Measurements from ENCODE around the gene MEF2A.

MEF2A gene

DNA sequence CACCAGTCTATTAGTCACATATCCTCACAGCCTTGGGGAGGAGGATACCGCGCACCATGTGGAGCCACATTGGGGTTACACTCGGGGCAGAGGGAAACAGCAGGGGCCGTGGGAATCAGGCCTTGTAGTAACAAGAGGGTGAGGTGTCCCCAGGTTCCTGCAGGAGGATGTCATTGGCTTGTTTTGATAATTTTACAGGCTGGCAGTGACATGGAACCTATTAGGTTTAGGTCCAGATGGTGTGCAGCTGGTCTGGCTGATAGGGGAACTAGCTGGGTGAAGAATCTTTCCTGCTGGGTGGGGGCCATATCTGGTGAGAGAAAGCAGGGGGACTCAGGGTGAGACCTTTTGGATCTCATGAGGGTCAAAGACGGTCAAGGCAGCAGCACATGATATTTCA is 9.8 kb upstream of the MEF2A start:
- ATAC-seq, result no peak
- TF ChIP-seq ZNF8 (CRISPR knock-in tag; IDR thresholded peaks at IDR 0.05) (no peak), ESRRG (CRISPR knock-in tag; IDR thresholded peaks at IDR 0.05) (no peak), ZNF565 (CRISPR knock-in tag; conservative IDR thresholded peaks at IDR 0.05; ENCODE audit: low read depth) (no peak), TOX (CRISPR knock-in tag; IDR thresholded peaks at IDR 0.05; ENCODE audit: borderline replicate concordance) (no peak), OSR1 (CRISPR knock-in tag; IDR thresholded peaks at IDR 0.05) (no peak), PPARA (CRISPR knock-in tag; IDR thresholded peaks at IDR 0.05; ENCODE audit: borderline replicate concordance) (no peak), ISL1 (CRISPR knock-in tag; IDR thresholded peaks at IDR 0.05) (no peak), ARNTL (CRISPR knock-in tag; IDR thresholded peaks at IDR 0.05; ENCODE audit: borderline replicate concordance, low read depth) (no peak)
- TF ChIP-seq, protein P1, sequence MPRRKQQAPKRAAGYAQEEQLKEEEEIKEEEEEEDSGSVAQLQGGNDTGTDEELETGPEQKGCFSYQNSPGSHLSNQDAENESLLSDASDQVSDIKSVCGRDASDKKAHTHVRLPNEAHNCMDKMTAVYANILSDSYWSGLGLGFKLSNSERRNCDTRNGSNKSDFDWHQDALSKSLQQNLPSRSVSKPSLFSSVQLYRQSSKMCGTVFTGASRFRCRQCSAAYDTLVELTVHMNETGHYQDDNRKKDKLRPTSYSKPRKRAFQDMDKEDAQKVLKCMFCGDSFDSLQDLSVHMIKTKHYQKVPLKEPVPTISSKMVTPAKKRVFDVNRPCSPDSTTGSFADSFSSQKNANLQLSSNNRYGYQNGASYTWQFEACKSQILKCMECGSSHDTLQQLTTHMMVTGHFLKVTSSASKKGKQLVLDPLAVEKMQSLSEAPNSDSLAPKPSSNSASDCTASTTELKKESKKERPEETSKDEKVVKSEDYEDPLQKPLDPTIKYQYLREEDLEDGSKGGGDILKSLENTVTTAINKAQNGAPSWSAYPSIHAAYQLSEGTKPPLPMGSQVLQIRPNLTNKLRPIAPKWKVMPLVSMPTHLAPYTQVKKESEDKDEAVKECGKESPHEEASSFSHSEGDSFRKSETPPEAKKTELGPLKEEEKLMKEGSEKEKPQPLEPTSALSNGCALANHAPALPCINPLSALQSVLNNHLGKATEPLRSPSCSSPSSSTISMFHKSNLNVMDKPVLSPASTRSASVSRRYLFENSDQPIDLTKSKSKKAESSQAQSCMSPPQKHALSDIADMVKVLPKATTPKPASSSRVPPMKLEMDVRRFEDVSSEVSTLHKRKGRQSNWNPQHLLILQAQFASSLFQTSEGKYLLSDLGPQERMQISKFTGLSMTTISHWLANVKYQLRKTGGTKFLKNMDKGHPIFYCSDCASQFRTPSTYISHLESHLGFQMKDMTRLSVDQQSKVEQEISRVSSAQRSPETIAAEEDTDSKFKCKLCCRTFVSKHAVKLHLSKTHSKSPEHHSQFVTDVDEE (CRISPR knock-in tag; IDR thresholded peaks at IDR 0.05), result no peak

DNA sequence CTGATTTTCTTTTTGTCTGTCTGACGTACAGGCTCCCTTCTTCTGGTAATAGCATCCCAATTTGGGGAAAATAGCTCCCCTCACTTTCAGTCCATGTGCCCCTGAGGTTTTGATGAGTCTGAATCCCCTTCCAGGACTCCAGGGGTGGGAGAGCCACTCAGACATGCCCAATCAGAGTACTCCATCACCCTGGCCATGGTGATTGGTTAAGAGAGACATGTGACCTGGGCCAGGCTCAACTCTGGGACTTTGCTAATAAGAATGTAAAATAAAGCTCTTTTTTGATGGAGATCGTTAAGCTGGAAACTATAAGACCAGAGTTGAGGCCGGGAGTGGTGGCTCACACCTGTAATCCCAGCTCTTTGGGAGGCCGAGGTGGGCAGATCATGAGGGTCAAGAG is 9.2 kb upstream of the MEF2A start:
- TF ChIP-seq ZC3H10 (CRISPR knock-in tag; IDR thresholded peaks at IDR 0.05) (no peak), ZNF8 (CRISPR knock-in tag; IDR thresholded peaks at IDR 0.05) (no peak), GLIS3 (CRISPR knock-in tag; IDR thresholded peaks at IDR 0.05) (no peak), ZNF70 (CRISPR knock-in tag; IDR thresholded peaks at IDR 0.05) (no peak), RARB (CRISPR knock-in tag; IDR thresholded peaks at IDR 0.05) (no peak), TOX (CRISPR knock-in tag; IDR thresholded peaks at IDR 0.05; ENCODE audit: borderline replicate concordance) (no peak), ZFP30 (CRISPR knock-in tag; IDR thresholded peaks at IDR 0.05) (no peak), BACH2 (CRISPR knock-in tag; IDR thresholded peaks at IDR 0.05; ENCODE audit: borderline replicate concordance) (no peak), PPARA (CRISPR knock-in tag; IDR thresholded peaks at IDR 0.05; ENCODE audit: borderline replicate concordance) (no peak), CSDC2 (CRISPR knock-in tag; IDR thresholded peaks at IDR 0.05) (no peak), OSR1 (CRISPR knock-in tag; IDR thresholded peaks at IDR 0.05) (no peak), SNAI2 (CRISPR knock-in tag; IDR thresholded peaks at IDR 0.05) (no peak)
- TF ChIP-seq, protein P2, sequence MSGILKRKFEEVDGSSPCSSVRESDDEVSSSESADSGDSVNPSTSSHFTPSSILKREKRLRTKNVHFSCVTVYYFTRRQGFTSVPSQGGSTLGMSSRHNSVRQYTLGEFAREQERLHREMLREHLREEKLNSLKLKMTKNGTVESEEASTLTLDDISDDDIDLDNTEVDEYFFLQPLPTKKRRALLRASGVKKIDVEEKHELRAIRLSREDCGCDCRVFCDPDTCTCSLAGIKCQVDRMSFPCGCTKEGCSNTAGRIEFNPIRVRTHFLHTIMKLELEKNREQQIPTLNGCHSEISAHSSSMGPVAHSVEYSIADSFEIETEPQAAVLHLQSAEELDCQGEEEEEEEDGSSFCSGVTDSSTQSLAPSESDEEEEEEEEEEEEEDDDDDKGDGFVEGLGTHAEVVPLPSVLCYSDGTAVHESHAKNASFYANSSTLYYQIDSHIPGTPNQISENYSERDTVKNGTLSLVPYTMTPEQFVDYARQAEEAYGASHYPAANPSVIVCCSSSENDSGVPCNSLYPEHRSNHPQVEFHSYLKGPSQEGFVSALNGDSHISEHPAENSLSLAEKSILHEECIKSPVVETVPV (CRISPR knock-in tag; IDR thresholded peaks at IDR 0.05), result no peak
- TF ChIP-seq, protein P3, sequence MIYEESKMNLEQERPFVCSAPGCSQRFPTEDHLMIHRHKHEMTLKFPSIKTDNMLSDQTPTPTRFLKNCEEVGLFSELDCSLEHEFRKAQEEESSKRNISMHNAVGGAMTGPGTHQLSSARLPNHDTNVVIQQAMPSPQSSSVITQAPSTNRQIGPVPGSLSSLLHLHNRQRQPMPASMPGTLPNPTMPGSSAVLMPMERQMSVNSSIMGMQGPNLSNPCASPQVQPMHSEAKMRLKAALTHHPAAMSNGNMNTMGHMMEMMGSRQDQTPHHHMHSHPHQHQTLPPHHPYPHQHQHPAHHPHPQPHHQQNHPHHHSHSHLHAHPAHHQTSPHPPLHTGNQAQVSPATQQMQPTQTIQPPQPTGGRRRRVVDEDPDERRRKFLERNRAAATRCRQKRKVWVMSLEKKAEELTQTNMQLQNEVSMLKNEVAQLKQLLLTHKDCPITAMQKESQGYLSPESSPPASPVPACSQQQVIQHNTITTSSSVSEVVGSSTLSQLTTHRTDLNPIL (CRISPR knock-in tag; IDR thresholded peaks at IDR 0.05; ENCODE audit: low read depth), result no peak
- TF ChIP-seq, protein P1 (CRISPR knock-in tag; IDR thresholded peaks at IDR 0.05), result no peak
- no peak for ATAC-seq

DNA sequence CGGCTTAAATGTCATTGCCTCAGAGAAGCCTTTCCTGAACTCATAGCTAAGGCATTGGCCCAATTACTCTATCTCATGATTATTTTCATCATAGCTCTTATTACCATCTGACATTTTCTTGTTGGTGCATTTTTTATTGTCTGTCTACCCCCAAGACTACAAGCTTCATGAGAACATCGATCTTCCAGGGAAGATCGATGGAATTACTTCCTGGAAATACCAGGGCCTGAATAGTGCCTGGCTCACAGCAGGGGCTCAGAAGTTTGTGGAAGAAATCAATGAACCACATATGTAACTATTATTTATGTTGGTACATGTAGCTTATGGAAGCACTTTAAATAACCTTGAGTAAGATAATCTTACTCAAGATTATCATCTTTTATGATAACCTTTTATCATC is 7.7 kb upstream of the MEF2A start:
- ATAC-seq, result no peak
- TF ChIP-seq PPARA (CRISPR knock-in tag; IDR thresholded peaks at IDR 0.05; ENCODE audit: borderline replicate concordance) (no peak), GLIS3 (CRISPR knock-in tag; IDR thresholded peaks at IDR 0.05) (no peak), SNAI2 (CRISPR knock-in tag; IDR thresholded peaks at IDR 0.05) (no peak), ZNF565 (CRISPR knock-in tag; conservative IDR thresholded peaks at IDR 0.05; ENCODE audit: low read depth) (no peak), ESRRG (CRISPR knock-in tag; IDR thresholded peaks at IDR 0.05) (no peak), OSR1 (CRISPR knock-in tag; IDR thresholded peaks at IDR 0.05) (no peak), ZNF70 (CRISPR knock-in tag; IDR thresholded peaks at IDR 0.05) (no peak), RARB (CRISPR knock-in tag; IDR thresholded peaks at IDR 0.05) (no peak), ISL1 (CRISPR knock-in tag; IDR thresholded peaks at IDR 0.05) (no peak), TCF4 (CRISPR knock-in tag; IDR thresholded peaks at IDR 0.05; ENCODE audit: borderline replicate concordance) (no peak)
- TF ChIP-seq, protein P2 (CRISPR knock-in tag; IDR thresholded peaks at IDR 0.05), result no peak
- TF ChIP-seq, protein P4, sequence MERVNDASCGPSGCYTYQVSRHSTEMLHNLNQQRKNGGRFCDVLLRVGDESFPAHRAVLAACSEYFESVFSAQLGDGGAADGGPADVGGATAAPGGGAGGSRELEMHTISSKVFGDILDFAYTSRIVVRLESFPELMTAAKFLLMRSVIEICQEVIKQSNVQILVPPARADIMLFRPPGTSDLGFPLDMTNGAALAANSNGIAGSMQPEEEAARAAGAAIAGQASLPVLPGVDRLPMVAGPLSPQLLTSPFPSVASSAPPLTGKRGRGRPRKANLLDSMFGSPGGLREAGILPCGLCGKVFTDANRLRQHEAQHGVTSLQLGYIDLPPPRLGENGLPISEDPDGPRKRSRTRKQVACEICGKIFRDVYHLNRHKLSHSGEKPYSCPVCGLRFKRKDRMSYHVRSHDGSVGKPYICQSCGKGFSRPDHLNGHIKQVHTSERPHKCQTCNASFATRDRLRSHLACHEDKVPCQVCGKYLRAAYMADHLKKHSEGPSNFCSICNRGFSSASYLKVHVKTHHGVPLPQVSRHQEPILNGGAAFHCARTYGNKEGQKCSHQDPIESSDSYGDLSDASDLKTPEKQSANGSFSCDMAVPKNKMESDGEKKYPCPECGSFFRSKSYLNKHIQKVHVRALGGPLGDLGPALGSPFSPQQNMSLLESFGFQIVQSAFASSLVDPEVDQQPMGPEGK (CRISPR knock-in tag; IDR thresholded peaks at IDR 0.05; ENCODE audit: borderline replicate concordance), result no peak
- TF ChIP-seq, protein P3 (CRISPR knock-in tag; IDR thresholded peaks at IDR 0.05; ENCODE audit: low read depth), result no peak
